ENCODE data around the gene GNAS-AS1.
"Not testable (repeated sequence)": the region's sequence is repeated elsewhere in the genome, so short reads cannot be mapped to it uniquely, and the experiment has no call there.

Gene GNAS-AS1

GRCh38 chr20:58837717-58838116 is 13.0 kb downstream of the GNAS-AS1 start:
- in situ Hi-C loops (cut with HindIII; ENCODE audit: low sequenced_read_pairs), result no loop called here

GRCh38 chr20:58836616-58837204 is 14.0 kb downstream of the GNAS-AS1 start:
- in situ Hi-C loops (cut with HindIII; ENCODE audit: low sequenced_read_pairs), result no loop called here

GRCh38 chr20:58835231-58835630 is 15.5 kb downstream of the GNAS-AS1 start:
- in situ Hi-C loops (cut with HindIII; ENCODE audit: low sequenced_read_pairs), result no loop called here

- in situ Hi-C loops (cut with HindIII; ENCODE audit: low sequenced_read_pairs), result no loop called here
These were observed 16.8 kb downstream of the GNAS-AS1 start for GRCh38 chr20:58833921-58834320.

GRCh38 chr20:58832457-58832856 is 18.2 kb downstream of the GNAS-AS1 start:
- in situ Hi-C loops (cut with HindIII; ENCODE audit: low sequenced_read_pairs), result no loop called here

DNA sequence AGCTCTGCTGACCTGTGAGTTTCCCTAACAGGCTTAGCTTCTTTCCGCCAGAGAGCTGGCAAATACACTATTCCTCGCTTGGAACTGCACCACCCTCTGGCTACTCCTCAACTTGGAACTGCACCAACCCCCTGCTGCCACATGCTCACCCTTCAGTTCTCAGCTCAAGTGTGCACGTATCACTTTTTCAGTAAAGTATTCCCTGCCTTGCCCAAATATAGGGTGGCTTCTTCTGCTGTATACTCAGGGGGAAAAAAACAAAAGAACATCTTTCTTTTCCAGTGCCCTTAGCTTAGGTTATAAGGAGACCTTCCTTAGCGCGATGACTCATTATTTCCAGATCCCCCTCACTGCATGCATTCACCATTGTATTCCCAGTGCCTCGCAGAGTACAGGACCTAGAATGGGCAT is 21.2 kb downstream of the GNAS-AS1 start:
- in situ Hi-C loops (cut with HindIII; ENCODE audit: low sequenced_read_pairs), result no loop called here

GRCh38 chr20:58828804-58829203 is 21.9 kb downstream of the GNAS-AS1 start:
- in situ Hi-C loops (cut with HindIII; ENCODE audit: low sequenced_read_pairs), result not testable (repeated sequence)

DNA sequence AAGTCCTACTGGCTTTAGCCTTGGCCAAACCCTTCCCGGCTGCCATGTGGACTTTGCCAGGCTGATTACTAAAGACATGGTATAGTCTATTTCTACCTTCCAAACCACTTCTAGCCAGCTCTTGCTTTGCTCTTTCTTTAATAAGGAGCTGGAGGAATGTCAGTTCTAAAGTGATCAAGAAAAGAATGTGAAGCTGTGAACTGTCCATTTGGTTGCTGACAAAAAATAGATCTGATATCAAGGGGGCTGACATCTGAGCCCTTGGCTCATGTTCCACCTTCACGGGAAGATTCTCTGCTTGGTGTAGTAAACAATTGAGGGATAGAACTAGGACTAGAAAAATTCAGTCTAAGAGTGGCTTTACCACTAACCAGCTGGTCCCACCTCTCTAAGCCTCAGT is 22.6 kb downstream of the GNAS-AS1 start:
- in situ Hi-C loops (cut with HindIII; ENCODE audit: low sequenced_read_pairs), result no loop called here

DNA sequence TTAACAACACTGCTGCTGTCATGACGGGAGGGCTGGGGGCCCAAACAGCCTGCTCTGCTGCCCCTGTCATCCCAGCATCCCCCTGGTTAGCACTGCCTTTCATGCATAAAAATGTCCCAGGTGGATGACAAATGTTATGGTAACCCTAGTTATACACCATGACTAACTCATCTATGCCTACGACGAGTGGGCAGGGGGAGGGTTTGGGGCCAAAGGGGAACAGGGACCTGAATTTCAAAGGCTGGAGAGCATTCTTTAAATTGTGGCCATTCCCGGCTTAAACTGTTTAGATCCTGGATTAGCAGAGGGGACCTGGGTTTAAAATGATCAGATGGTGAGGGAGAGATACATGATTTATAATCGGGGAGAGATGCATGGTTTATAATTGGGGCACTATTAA is 24.4 kb downstream of the GNAS-AS1 start:
- in situ Hi-C loops (cut with HindIII; ENCODE audit: low sequenced_read_pairs), result no loop called here

- in situ Hi-C loops (cut with HindIII; ENCODE audit: low sequenced_read_pairs), result no loop called here
These were observed 25.3 kb downstream of the GNAS-AS1 start for GRCh38 chr20:58825450-58825849.

GRCh38 chr20:58824843-58825242 is 25.9 kb downstream of the GNAS-AS1 start:
- in situ Hi-C loops (cut with HindIII; ENCODE audit: low sequenced_read_pairs), result no loop called here

DNA sequence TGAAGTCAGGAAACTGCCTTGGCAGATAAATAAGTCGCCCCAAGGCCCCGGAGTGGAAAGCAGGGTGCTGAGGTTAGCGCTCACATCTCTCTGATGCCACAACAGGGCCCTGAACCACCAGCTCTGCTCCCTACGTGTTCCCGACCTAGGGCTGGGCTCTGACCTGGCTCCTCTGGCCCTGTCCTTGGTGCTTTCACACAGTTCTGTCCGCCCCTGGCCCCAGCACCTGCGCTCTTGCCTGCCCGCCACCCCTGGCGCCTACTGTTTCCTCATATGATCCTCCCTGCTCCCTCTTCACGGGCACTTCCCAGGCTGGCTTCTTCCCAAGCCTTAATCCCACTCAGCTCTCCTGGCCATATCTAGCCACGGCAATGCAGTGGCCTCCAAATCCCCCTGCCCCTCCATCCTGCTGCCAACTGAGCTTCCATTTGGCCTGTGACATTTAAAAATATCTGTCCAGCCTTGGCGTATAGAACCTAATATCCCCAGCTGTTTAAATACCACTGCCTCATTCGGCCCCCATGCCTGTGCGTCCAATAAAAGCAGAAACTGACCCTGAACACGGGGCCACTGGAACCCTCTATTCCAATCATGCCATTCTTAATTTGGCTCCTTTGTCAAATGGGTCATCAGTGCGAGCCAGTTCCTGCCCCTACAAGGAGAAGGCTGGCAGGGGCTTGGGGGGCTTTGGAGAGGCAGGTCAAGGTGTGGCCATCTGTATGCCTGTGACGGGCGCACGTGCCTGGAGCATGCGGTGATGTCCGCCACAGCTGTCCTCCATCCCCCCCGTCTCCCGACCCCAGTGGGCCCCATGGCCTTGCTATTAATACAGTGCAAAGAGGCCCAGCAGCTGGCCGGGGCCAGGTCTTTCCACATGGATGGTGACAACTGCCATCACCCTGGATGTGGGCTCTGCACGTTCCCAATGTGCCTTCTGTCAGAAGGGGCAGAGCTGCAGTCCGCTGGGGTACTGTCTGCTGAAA is 27.7 kb downstream of the GNAS-AS1 start:
- in situ Hi-C loops (cut with HindIII; ENCODE audit: low sequenced_read_pairs), result no loop called here

DNA sequence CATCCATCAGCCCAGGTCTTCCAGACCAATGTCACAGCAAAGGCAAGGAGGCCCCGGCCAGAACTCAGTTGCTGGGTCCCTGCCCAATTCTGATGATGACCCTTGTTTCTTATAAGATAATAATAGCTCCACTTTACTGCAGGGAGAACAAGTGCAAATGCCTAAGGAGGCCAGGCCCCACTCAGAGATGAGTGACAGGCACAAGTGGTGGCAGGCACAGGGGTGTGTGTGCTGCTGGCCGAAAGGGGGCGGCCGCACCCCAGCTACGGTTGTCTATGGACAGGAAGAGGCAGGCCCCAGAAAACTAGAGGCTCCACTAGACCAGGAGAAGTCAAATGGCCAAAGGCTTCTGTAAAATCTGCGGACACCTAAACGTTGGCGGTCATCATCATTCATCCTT is 28.6 kb downstream of the GNAS-AS1 start:
- in situ Hi-C loops (cut with HindIII; ENCODE audit: low sequenced_read_pairs), result no loop called here

DNA sequence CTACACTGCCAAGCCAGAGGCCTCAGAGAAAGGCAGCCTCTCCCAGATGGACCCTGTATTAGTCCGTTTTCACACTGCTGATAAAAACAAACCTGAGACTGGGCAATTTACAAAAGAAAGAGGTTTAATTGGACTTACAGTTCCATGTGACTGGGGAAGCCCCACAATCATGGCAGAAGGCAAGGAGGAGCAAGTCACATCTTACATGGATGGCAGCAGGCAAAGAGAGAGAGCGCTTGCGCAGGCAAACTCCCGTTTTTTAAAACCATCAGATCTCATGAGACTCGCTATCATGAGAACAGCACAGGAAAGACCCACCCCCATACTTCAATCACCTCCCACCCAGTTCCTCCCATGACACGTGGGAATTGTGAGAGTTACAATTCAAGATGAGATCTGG is 30.2 kb downstream of the GNAS-AS1 start:
- in situ Hi-C loops (cut with HindIII; ENCODE audit: low sequenced_read_pairs), result not testable (repeated sequence)

GRCh38 chr20:58819921-58820320 is 30.8 kb downstream of the GNAS-AS1 start:
- in situ Hi-C loops (cut with HindIII; ENCODE audit: low sequenced_read_pairs), result no loop called here

DNA sequence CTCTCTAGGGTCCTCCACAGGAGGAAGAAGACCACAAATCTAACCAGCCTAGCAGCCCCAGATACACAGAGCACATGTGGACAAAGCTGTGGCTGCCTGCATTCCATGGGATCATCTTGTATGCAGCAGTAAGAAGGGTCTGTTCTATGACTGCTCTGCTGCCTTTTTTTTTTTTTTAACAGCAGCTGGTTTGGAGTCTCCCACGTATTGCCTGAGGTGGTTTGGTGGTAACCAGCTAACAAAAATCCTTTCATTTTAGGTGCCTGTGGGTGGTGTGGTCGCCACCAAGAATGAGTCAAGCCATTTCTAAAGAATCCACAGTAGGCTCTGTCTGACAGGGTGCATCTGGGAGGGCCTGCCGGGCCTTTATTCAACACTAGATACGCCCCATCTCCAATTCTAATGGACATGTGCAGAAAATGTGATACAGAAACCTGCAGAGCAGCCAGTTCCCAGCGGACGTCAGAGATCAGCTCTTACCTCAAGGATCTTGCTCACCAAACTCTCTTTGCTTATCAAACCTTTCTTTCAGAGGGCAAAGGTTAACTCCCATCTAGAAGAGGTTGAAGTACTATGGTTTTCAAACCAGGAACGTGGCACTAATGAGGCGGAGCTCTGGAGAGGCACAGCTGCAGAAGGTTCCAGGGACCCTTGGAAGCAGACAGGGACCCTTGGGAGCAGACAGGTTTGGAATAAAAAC is 32.0 kb downstream of the GNAS-AS1 start:
- in situ Hi-C loops (cut with HindIII; ENCODE audit: low sequenced_read_pairs), result no loop called here

- in situ Hi-C loops (cut with HindIII; ENCODE audit: low sequenced_read_pairs), result no loop called here
These were observed 33.0 kb downstream of the GNAS-AS1 start for GRCh38 chr20:58817748-58818147.

- in situ Hi-C loops (cut with HindIII; ENCODE audit: low sequenced_read_pairs), result no loop called here
These were observed 33.6 kb downstream of the GNAS-AS1 start for GRCh38 chr20:58816957-58817651.

GRCh38 chr20:58816051-58816450 is 34.7 kb downstream of the GNAS-AS1 start:
- in situ Hi-C loops (cut with HindIII; ENCODE audit: low sequenced_read_pairs), result no loop called here

GRCh38 chr20:58815448-58815847 is 35.3 kb downstream of the GNAS-AS1 start:
- in situ Hi-C loops (cut with HindIII; ENCODE audit: low sequenced_read_pairs), result no loop called here

DNA sequence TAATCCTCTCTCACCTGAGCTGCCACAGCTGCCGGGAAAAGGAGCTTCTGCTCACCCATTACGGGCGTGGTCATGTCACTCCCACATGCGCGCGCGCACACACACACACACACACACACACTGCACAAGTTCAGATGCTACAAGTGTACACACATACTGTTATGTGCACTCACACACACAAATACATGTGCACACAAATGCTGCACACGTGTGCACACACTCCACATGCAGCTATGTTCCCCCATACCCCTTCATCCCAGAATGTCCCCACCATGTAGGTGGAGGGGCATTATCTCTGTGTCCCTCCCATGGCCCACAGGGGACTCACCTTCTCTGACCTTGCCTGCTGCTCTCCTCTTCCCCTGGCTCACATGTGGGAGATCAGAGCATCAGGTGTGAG is 37.3 kb downstream of the GNAS-AS1 start:
- in situ Hi-C loops (cut with HindIII; ENCODE audit: low sequenced_read_pairs), result no loop called here
